ENCODE measurements around the gene FAM177A1. TPM values are rescaled to one million over a fixed set of nuclear protein-coding genes. Genes with fewer than 3 reads are reported as not detected.
"Not testable (repeated sequence)": the region's sequence is repeated elsewhere in the genome, so short reads cannot be mapped to it uniquely, and the experiment has no call there.

FAM177A1 gene
- total and polyA plus RNA-seq, 8 donors, result 21.3 to 32.9 (median 31.9) TPM

DNA sequence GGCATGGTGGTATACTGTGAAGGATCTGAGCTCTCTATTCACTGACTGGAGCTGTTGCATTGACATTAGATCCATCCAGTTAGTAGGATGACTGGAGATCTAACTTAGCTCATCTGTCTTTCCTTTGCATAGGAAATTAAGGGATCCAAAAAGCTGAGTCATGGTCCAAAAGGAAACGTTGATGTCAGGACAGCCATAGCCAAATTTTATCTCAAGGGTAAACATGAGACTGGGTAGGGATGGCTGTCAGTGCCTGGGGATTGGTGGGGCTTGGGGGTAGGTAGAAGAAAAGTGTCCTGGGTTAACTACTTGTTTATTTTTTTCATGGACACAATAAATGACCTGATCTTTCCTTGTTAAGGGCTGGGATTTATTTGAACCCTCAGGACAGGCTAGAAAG is 4.6 kb downstream of the FAM177A1 start:
- H3K27me3 ChIP-seq, result no peaks in the 10 kb centered on the region
- H3K9me3 ChIP-seq, result no peaks in the 10 kb centered on the region
- no peak for FAIRE-seq
- intact Hi-C loops (cut with DNase I), result no loop called here
- no peak for ATAC-seq
- no peak for DNase-seq
- peaks cover 0 to 16% (median 5%) of the 10 kb centered on the region in 3 donors for H3K4me1 ChIP-seq
- H3K27ac ChIP-seq, result no peak overlapping the region
- TF ChIP-seq, protein P1, sequence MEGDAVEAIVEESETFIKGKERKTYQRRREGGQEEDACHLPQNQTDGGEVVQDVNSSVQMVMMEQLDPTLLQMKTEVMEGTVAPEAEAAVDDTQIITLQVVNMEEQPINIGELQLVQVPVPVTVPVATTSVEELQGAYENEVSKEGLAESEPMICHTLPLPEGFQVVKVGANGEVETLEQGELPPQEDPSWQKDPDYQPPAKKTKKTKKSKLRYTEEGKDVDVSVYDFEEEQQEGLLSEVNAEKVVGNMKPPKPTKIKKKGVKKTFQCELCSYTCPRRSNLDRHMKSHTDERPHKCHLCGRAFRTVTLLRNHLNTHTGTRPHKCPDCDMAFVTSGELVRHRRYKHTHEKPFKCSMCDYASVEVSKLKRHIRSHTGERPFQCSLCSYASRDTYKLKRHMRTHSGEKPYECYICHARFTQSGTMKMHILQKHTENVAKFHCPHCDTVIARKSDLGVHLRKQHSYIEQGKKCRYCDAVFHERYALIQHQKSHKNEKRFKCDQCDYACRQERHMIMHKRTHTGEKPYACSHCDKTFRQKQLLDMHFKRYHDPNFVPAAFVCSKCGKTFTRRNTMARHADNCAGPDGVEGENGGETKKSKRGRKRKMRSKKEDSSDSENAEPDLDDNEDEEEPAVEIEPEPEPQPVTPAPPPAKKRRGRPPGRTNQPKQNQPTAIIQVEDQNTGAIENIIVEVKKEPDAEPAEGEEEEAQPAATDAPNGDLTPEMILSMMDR (IDR thresholded peaks at IDR 0.05), result no peak
- peaks cover 0 to 4% (median 0%) of the 10 kb centered on the region in 3 donors for H3K36me3 ChIP-seq
- no peak overlapping the region for H3K4me3 ChIP-seq
- 4 to 9% methylated on average over 1 of the region's 1 CpG for WGBS, 2 donors

DNA sequence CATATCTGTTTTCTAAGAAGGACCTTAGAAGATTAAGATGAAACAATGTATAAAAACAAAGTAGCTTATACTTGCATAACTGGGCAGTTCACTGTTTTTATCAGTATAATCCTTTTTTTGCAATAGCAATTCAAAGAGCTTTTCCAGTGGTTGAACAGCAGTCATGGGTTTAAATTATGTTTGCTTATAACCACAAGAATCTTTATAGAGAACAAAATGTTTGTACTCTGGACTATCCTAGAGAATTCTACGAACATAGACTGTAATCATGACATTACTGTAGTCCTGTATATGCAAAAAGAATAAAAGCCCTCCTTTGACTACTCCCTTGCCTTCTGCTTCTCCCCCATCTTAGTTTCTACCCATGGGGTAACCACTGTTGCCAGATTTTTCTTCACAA is 5.7 kb downstream of the FAM177A1 start:
- ATAC-seq (no peak), FAIRE-seq (no peak), DNase-seq (no peak)
- intact Hi-C loops (cut with DNase I), result no loop called here
- TF ChIP-seq, protein P1 (IDR thresholded peaks at IDR 0.05), result no peak
- 89 to 100% methylated on average over 1 of the region's 1 CpG for WGBS, 2 donors
- H3K4me1 ChIP-seq, result peaks cover 0 to 16% (median 5%) of the 10 kb centered on the region in 3 donors
- H3K36me3 ChIP-seq, result peaks cover 0 to 4% (median 0%) of the 10 kb centered on the region in 3 donors
- H3K27ac ChIP-seq, result no peak overlapping the region
- no peak overlapping the region for H3K4me3 ChIP-seq
- no peaks in the 10 kb centered on the region for H3K9me3 ChIP-seq
- no peaks in the 10 kb centered on the region for H3K27me3 ChIP-seq

DNA sequence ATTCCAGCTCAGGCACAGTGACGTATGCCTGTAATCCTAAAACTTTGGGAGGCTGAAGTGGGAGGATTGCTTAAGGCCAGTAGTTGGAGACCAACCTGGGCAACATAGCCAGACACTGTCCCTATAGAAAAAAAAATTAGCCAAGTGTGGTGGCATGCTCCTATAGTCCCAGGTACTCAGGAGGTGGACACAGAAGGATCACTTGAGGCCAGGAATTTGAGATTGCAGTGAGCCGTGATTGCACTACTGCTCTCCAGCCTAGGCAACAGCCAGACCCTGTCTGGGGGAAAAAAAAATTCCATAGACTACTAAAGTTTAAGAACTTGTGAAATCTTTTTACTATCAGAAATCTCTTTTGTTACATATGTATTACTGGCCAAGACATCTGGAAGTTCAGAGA is 6.6 kb downstream of the FAM177A1 start:
- no peak overlapping the region for H3K27ac ChIP-seq
- 71 to 94% methylated on average over 2 of the region's 2 CpGs for WGBS, 2 donors
- FAIRE-seq, result no peak

DNA sequence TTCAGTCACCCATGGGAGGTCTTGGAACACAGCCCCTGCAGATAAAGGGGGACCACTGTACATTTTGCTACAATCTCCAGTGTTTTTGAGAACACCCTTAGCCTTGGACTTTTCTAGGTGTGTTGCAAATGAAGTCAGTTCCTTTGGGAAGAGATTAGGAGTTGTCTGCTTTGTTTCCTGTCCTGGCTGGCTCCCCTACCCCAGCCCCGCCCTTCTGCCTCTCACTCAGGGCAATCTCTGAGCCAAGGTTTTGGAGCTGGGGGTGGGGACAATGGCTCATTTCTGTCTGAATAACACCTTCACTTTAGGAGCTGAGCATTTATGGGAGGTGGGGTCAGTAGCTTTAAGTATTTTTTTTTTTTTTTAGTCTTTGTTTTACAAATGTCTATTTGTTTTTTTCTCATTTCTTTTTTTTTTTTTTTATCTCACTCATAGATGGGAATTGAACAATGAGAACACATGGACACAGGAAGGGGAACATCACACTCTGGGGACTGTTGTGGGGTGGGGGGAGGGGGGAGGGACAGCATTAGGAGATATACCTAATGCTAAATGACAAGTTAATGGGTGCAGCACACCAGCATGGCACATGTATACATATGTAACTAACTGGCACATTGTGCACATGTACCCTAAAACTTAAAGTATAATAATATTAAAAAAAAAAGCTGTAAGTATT is 15.2 kb downstream of the FAM177A1 start:
- H3K36me3 ChIP-seq; H3K27me3 ChIP-seq; H3K9me3 ChIP-seq; FAIRE-seq; H3K4me1 ChIP-seq; H3K4me3 ChIP-seq; intact Hi-C loops (cut with DNase I): not testable (repeated sequence)
- H3K27ac ChIP-seq, result peak overlapping the region in 1 of 4 donors; percentile 3
- ATAC-seq (peak; percentile 73 to 93 (median 88)), DNase-seq (peak in 3 of 6 donors; percentile 26 to 66 (median 54))
- 55 to 56% methylated on average over 1 of the region's 1 CpG for WGBS, 2 donors

More for the DNA sequence above, 6.6 kb downstream of the FAM177A1 start:
- Histone ChIP-seq H3K27me3 (no peaks in the 10 kb centered on the region), H3K36me3 (peaks cover 0 to 4% (median 0%) of the 10 kb centered on the region in 3 donors), H3K4me1 (peaks cover 0 to 9% (median 5%) of the 10 kb centered on the region in 3 donors), H3K9me3 (no peaks in the 10 kb centered on the region), H3K4me3 (no peak overlapping the region)
- TF ChIP-seq, protein P1 (IDR thresholded peaks at IDR 0.05), result no peak
- DNase-seq (no peak), ATAC-seq (no peak)
- intact Hi-C loops (cut with DNase I), result no loop called here

DNA sequence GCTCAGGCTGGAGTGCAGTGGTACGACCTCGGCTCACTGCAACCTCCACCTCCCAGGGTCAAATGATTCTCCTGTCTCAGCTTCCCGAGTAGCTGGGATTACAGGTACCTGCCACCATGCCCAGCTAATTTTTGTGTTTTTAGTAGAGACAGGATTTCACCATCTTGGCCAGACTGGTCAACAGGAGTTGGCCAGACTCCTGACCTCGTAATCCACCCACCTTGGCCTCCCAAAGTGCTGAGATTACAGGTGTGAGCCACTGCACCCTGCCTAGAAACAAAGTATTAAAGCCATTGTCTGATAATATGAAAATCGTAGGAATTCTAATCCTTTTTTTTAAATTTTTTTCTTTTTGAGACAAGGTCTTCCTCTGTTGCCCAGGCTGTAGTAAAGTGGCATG is 19.7 kb downstream of the FAM177A1 start:
- H3K9me3 ChIP-seq; H3K27me3 ChIP-seq; ATAC-seq; DNase-seq; H3K4me3 ChIP-seq; H3K4me1 ChIP-seq; H3K27ac ChIP-seq; FAIRE-seq; intact Hi-C loops (cut with DNase I); H3K36me3 ChIP-seq: not testable (repeated sequence)
- WGBS, 2 donors, result 89 to 94% methylated on average over 5 of the region's 5 CpGs

All from pancreas (tissue), 10 donors.